Measurements from ENCODE around the gene ODC1. TPM values are rescaled to one million over a fixed set of nuclear protein-coding genes. Genes with fewer than 3 reads are reported as not detected.

Gene ODC1
- total and polyA plus RNA-seq, 2 of the 4 experiments (the other 2 are of a cell fraction), result 117 to 204 TPM

GRCh38 chr2:10465910-10466309 lies 17.8 kb upstream of the ODC1 start:
- Histone ChIP-seq H3K27ac (ENCODE audit: insufficient read depth, low read length) (no peak overlapping the region), H2AK5ac (ENCODE audit: low read depth, low read length) (no peak overlapping the region), H4K5ac (ENCODE audit: low read depth, low read length) (no peak overlapping the region), H2AK9ac (replicated peaks; ENCODE audit: low read depth, low read length, poor library complexity) (no peak overlapping the region), H2BK20ac (ENCODE audit: low read depth, low read length) (no peak overlapping the region), H3K4me3 (ENCODE audit: insufficient read depth, low read depth, low read length) (no peak overlapping the region), H3K9ac (ENCODE audit: low read depth, low read length) (no peak overlapping the region), H3K14ac (replicated peaks; ENCODE audit: low read depth, low read length) (no peak overlapping the region), H3K4me2 (ENCODE audit: low read depth, low read length) (no peak overlapping the region), H3K4ac (ENCODE audit: low read depth, low read length) (no peak overlapping the region), H3K56ac (ENCODE audit: extremely low read depth, insufficient read depth, low read length) (no peak overlapping the region), H3K27me3 (ENCODE audit: control insufficient read depth, insufficient read depth, low read length) (peaks cover 37% of the 10 kb centered on the region), H3K9me3 (ENCODE audit: control insufficient read depth, insufficient read depth, low read length) (no peaks in the 10 kb centered on the region), H4K8ac (ENCODE audit: low read depth in 2 of 2, low read length in 2 of 2) (no peak overlapping the region), H4K91ac (ENCODE audit: insufficient read depth, low read depth, low read length) (no peak overlapping the region), H3K23ac (ENCODE audit: low read depth, low read length) (no peak overlapping the region), H3K4me1 (ENCODE audit: control insufficient read depth, insufficient read depth, low read length) (no peaks in the 10 kb centered on the region), H2AFZ (replicated peaks; ENCODE audit: low read length, poor library complexity) (no peak overlapping the region), H3K36me3 (ENCODE audit: control insufficient read depth, insufficient read depth, low read length) (no peaks in the 10 kb centered on the region), H3K9me1 (ENCODE audit: insufficient read depth, low read length) (no peaks in the 10 kb centered on the region), H2BK15ac (ENCODE audit: low read depth, low read length) (no peak overlapping the region), H3K79me1 (ENCODE audit: low read depth in 1 of 2, low read length in 2 of 2) (no peaks in the 10 kb centered on the region), H4K20me1 (ENCODE audit: insufficient read depth, low read length) (no peaks in the 10 kb centered on the region), H2BK120ac (ENCODE audit: low read depth, low read length) (no peak overlapping the region), H3K18ac (ENCODE audit: low read depth, low read length) (no peak overlapping the region), H2BK5ac (ENCODE audit: low read depth, low read length, poor library complexity, severe bottlenecking) (no peak overlapping the region)
- intact Hi-C loops (cut with micrococcal nuclease), result no loop called here
- DNase-seq, result no peak
- BruUV-seq (replicated peaks), result no TSS peak
- CTCF ChIA-PET, result no interaction called here
- POLR2A ChIA-PET (ENCODE audit: unreplicated experiment), result no interaction called here
- dilution Hi-C loops (cut with HindIII; ENCODE audit: low sequenced_read_pairs, unreplicated experiment), result no loop called here
- no peak for ATAC-seq (ENCODE audit: low read depth)
- no CpG with 5 or more reads among the region's 5 CpGs for WGBS, 2 experiments (ENCODE audit: extremely low coverage in 2 of 2, insufficient read length in 1 of 2)
- in situ Hi-C loops (cut with MboI; ENCODE audit: low sequenced_read_pairs), result no loop called here
- TF ChIP-seq MXI1 (IDR thresholded peaks at IDR 0.05; ENCODE audit: borderline replicate concordance, low read depth, low read length) (no peak), CHD1 (IDR thresholded peaks at IDR 0.05; ENCODE audit: low read depth, low read length) (no peak), SMC3 (IDR thresholded peaks at IDR 0.05; ENCODE audit: low read depth, low read length) (no peak), FOS (IDR thresholded peaks at IDR 0.05; ENCODE audit: low read depth, low read length) (no peak), NFE2L2 (IDR thresholded peaks at IDR 0.05; ENCODE audit: low read depth, low read length) (no peak), MAFK (IDR thresholded peaks at IDR 0.05; ENCODE audit: low read depth, low read length) (no peak), BHLHE40 (IDR thresholded peaks at IDR 0.05; ENCODE audit: low read depth, low read length) (no peak), USF2 (IDR thresholded peaks at IDR 0.05; ENCODE audit: low read depth, low read length) (no peak)
- TF ChIP-seq, protein P1, sequence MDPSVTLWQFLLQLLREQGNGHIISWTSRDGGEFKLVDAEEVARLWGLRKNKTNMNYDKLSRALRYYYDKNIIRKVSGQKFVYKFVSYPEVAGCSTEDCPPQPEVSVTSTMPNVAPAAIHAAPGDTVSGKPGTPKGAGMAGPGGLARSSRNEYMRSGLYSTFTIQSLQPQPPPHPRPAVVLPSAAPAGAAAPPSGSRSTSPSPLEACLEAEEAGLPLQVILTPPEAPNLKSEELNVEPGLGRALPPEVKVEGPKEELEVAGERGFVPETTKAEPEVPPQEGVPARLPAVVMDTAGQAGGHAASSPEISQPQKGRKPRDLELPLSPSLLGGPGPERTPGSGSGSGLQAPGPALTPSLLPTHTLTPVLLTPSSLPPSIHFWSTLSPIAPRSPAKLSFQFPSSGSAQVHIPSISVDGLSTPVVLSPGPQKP (IDR thresholded peaks at IDR 0.05; ENCODE audit: borderline replicate concordance, low read depth, low read length), result no peak

Data from IMR-90 (cell line).